Measurements from ENCODE around the gene ARIH2.

The ARIH2 gene

DNA sequence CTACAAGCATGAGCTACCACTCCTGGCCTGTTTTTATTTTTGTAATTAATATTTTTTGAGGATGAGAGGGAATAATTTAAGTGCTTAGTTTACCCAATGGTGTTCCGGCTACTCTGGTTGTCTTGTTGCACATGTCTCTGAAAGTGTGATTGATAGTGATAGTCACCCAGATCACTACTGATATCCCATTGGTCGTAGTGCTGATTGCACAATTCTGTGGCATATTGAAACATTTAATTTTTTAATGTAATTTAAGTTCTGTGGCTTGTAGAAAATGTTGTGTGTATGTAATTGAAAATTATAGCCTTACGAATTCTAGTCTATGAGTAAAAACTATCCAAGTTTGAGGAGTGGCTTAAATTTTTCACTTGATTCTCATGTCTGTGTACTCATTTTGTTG lies 11.9 kb downstream of the ARIH2 start:
- TF ChIP-seq, protein P1, sequence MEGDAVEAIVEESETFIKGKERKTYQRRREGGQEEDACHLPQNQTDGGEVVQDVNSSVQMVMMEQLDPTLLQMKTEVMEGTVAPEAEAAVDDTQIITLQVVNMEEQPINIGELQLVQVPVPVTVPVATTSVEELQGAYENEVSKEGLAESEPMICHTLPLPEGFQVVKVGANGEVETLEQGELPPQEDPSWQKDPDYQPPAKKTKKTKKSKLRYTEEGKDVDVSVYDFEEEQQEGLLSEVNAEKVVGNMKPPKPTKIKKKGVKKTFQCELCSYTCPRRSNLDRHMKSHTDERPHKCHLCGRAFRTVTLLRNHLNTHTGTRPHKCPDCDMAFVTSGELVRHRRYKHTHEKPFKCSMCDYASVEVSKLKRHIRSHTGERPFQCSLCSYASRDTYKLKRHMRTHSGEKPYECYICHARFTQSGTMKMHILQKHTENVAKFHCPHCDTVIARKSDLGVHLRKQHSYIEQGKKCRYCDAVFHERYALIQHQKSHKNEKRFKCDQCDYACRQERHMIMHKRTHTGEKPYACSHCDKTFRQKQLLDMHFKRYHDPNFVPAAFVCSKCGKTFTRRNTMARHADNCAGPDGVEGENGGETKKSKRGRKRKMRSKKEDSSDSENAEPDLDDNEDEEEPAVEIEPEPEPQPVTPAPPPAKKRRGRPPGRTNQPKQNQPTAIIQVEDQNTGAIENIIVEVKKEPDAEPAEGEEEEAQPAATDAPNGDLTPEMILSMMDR (conservative IDR thresholded peaks at IDR 0.05; ENCODE audit: low read depth, low read length) = no peak
- no peak overlapping the region for H3K27ac ChIP-seq
- no peak overlapping the region for H3K9ac ChIP-seq
- no peaks in the 10 kb centered on the region for H3K36me3 ChIP-seq (ENCODE audit: insufficient read depth)
- no peaks in the 10 kb centered on the region for H4K20me1 ChIP-seq (ENCODE audit: insufficient read depth)
- peaks cover 61% of the 10 kb centered on the region; the same call in 1 of the 2 replicates for H3K79me2 ChIP-seq (ENCODE audit: insufficient read depth, low read depth)
- peaks cover 32% of the 10 kb centered on the region for H3K4me1 ChIP-seq (ENCODE audit: low read depth, poor library complexity, severe bottlenecking)
- no peak overlapping the region for H2AFZ ChIP-seq (ENCODE audit: low read depth)
- H3K27me3 ChIP-seq (ENCODE audit: insufficient read depth, low read depth) = no peaks in the 10 kb centered on the region
- no peak overlapping the region for H3K4me2 ChIP-seq
- H3K4me3 ChIP-seq (IDR thresholded peaks at IDR 0.05; ENCODE audit: insufficient read depth, low read depth, low read length) = no peak overlapping the region

DNA sequence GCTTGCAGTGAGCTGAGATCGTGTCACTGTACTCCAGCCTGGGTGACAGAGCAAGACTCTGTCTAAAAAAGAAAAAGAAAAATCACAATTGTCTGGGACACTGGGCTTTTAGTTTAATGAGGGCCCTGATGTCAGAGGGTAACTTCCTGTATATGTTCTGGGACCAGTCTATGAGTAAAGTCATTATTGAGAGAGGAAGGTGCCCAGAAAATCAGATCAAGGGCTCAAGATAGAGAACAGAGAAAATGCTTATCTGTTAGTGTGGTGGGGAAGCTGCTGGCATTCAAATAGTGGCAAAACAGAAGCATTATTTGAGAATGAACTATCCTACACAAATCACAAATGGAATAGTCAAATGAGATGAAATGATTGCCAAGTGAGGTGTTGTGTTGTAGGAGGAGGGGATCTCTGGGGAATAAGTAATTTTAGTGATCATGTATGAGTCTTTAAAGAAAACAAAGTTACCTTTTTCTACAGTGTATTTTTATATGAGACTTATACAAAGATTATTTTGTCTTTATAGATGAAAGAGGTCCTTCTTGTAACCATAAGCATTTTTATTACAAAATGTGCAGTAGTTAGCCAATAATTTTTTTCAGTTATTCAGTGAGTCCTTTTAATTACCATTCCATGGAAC lies 13.4 kb downstream of the ARIH2 start:
- no peaks in the 10 kb centered on the region for H3K36me3 ChIP-seq (ENCODE audit: insufficient read depth)
- H3K4me3 ChIP-seq (IDR thresholded peaks at IDR 0.05; ENCODE audit: insufficient read depth, low read depth, low read length) = no peak overlapping the region
- peaks cover 19% of the 10 kb centered on the region for H3K4me1 ChIP-seq (ENCODE audit: low read depth, poor library complexity, severe bottlenecking)
- H2AFZ ChIP-seq (ENCODE audit: low read depth) = no peak overlapping the region
- no peak overlapping the region for H3K4me2 ChIP-seq
- H3K27ac ChIP-seq = no peak overlapping the region
- TF ChIP-seq, protein P1 (conservative IDR thresholded peaks at IDR 0.05; ENCODE audit: low read depth, low read length) = no peak
- no peaks in the 10 kb centered on the region for H3K27me3 ChIP-seq (ENCODE audit: insufficient read depth, low read depth)
- no peaks in the 10 kb centered on the region for H4K20me1 ChIP-seq (ENCODE audit: insufficient read depth)
- peaks cover 55% of the 10 kb centered on the region; the same call in 1 of the 2 replicates for H3K79me2 ChIP-seq (ENCODE audit: insufficient read depth, low read depth)
- no peak overlapping the region for H3K9ac ChIP-seq

DNA sequence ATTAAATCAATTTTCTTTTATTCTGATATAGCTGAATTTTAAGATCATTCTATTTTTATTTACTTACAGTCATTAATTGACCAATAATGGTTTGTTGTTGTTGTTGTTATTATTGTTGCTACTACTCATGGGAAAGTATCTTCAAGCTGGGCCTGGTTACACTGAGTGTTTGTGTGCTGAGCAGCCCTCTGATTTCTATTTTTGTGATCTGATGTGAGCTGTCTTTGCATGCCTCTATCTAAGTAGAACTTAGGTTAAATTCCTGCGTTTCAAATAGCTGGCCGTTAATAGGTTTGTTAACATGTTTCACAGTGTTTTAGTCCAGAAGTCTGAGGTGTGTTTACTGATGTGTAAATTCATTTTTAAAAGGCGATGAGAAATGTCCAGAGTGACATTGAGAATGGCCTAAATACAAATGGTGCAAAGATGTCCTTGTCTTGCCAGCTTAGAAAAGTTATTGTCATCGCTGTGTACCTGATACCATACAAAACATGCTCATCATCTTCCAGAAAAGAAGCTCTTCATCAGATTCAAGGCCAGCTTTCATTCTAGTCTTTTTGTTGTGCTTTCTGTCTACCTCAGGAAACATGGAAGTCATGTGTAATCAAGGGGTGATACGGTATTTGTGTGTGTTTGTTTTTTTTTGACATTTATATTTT lies 15.8 kb downstream of the ARIH2 start:
- Histone ChIP-seq H3K27ac (no peak overlapping the region), H3K4me3 (IDR thresholded peaks at IDR 0.05; ENCODE audit: insufficient read depth, low read depth, low read length) (no peak overlapping the region), H3K4me2 (no peak overlapping the region), H3K9ac (no peak overlapping the region), H3K36me3 (ENCODE audit: insufficient read depth) (no peaks in the 10 kb centered on the region), H3K27me3 (ENCODE audit: insufficient read depth, low read depth) (no peaks in the 10 kb centered on the region), H3K4me1 (ENCODE audit: low read depth, poor library complexity, severe bottlenecking) (peaks cover 12% of the 10 kb centered on the region), H4K20me1 (ENCODE audit: insufficient read depth) (no peaks in the 10 kb centered on the region), H2AFZ (ENCODE audit: low read depth) (no peak overlapping the region), H3K79me2 (ENCODE audit: insufficient read depth, low read depth) (peaks cover 42% of the 10 kb centered on the region; the same call in 1 of the 2 replicates)
- TF ChIP-seq, protein P1 (conservative IDR thresholded peaks at IDR 0.05; ENCODE audit: low read depth, low read length) = no peak

DNA sequence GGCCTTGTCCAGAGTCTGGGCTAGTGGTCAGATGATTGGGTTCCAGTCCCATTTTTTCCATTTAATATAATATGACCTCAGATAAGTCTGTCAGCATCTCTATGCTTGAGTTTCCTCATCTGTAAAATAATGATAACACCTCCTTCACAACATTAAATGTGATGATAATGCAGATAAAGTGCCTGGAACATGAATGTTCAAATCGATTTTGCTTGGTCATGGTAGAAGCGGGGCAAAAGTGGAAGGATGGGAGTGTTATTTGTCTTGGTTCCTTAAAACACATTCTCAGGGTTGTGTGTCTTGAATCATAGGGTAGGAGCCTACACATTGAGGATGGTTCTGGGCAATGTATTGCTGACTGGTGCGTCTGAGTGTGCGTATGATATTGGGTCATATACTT lies 16.9 kb downstream of the ARIH2 start:
- Histone ChIP-seq H3K36me3 (ENCODE audit: insufficient read depth) (no peaks in the 10 kb centered on the region), H2AFZ (ENCODE audit: low read depth) (no peak overlapping the region), H3K27ac (no peak overlapping the region), H3K27me3 (ENCODE audit: insufficient read depth, low read depth) (no peaks in the 10 kb centered on the region), H4K20me1 (ENCODE audit: insufficient read depth) (no peaks in the 10 kb centered on the region), H3K4me2 (no peak overlapping the region), H3K79me2 (ENCODE audit: insufficient read depth, low read depth) (peaks cover 35% of the 10 kb centered on the region; the same call in 1 of the 2 replicates), H3K4me1 (ENCODE audit: low read depth, poor library complexity, severe bottlenecking) (peaks cover 12% of the 10 kb centered on the region), H3K4me3 (IDR thresholded peaks at IDR 0.05; ENCODE audit: insufficient read depth, low read depth, low read length) (no peak overlapping the region), H3K9ac (no peak overlapping the region)
- TF ChIP-seq, protein P1 (conservative IDR thresholded peaks at IDR 0.05; ENCODE audit: low read depth, low read length) = no peak
